Measurements from ENCODE around the gene KPNA4.

- TF ChIP-seq, protein P1, sequence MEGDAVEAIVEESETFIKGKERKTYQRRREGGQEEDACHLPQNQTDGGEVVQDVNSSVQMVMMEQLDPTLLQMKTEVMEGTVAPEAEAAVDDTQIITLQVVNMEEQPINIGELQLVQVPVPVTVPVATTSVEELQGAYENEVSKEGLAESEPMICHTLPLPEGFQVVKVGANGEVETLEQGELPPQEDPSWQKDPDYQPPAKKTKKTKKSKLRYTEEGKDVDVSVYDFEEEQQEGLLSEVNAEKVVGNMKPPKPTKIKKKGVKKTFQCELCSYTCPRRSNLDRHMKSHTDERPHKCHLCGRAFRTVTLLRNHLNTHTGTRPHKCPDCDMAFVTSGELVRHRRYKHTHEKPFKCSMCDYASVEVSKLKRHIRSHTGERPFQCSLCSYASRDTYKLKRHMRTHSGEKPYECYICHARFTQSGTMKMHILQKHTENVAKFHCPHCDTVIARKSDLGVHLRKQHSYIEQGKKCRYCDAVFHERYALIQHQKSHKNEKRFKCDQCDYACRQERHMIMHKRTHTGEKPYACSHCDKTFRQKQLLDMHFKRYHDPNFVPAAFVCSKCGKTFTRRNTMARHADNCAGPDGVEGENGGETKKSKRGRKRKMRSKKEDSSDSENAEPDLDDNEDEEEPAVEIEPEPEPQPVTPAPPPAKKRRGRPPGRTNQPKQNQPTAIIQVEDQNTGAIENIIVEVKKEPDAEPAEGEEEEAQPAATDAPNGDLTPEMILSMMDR (IDR thresholded peaks at IDR 0.05), result no peak
- TF ChIP-seq POLR2A (IDR thresholded peaks at IDR 0.05), result no peak
Observed at GRCh38 chr3:160546727-160547126, 18.6 kb downstream of the KPNA4 start.
